ENCODE measurements around the gene C9orf78.

- TF ChIP-seq CTCF (IDR thresholded peaks at IDR 0.05) (no peak), POLR2A (IDR thresholded peaks at IDR 0.05) (peak; percentile 91), POLR2AphosphoS5 (IDR thresholded peaks at IDR 0.05) (peak; percentile 95 to 98 (median 96))
Observed at GRCh38 chr9:129835128-129835859, at the start of gene C9orf78, which contains the start of gene USP20.

Measured in breast epithelium (tissue), 3 donors.